HG03139 (cell line): ENCODE results near the gene ITCH.

Experiments
- ATAC-seq: cut with Tn5 transposase; IDR thresholded peaks from one replicate; pipeline ENCODE4 v1.9.1; 2021; ENCODE audit not compliant: unreplicated experiment

The ITCH gene

DNA sequence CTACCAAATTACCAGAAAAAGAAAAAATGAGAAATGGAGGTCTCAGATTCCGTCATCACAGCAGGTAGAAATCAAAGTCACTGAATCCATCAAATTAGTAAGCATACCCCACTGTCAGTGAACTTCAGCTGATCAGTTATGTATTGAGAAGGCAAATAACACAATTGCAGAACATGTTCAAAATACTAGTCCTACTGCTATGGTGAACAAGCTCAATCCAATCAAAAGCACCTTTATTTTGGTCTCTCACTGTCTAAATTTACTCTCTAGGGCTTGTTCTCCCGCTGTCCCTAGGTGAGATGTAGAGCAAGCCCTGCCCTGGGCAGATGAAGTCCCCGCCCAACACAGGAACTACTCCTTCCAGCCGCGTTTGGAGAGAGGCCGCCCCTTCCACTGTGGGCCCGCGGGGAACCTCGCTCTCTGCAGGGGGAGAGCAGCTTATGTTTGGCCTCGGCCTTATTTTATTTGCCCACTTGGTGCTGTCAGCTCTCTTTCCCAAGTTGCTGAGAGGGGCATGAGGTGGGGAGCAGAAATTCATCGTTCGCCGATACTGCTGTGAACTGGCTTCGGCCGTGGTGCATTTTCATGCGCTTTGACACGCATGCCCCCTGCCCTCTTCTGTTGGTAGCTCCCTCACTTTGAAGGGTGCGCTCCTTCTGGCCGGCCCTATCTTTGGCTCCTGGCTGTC is 181.2 kb downstream of the ITCH start:
- no peak for ATAC-seq

DNA sequence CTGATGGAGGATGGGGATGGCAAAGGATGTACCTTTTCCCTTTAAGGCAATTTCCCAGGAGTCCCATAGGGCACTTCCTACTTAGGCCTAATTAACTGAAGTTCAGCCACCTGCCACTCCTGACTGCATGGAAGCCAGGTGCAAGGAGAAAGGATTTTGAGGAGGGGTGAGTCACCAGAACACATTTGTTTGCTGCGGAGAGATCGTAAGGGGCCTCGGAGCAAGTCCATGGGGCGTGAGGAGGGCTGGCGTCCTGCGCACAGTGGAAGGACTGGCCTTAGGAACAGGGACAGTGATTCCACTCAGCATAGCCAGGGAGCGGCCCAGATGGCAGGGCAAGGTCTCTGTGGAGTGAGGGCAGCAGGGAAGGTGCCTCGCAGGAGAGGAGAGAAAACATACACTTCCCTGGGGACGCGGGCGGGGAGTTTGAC is 183.7 kb downstream of the ITCH start:
- no peak for ATAC-seq

DNA sequence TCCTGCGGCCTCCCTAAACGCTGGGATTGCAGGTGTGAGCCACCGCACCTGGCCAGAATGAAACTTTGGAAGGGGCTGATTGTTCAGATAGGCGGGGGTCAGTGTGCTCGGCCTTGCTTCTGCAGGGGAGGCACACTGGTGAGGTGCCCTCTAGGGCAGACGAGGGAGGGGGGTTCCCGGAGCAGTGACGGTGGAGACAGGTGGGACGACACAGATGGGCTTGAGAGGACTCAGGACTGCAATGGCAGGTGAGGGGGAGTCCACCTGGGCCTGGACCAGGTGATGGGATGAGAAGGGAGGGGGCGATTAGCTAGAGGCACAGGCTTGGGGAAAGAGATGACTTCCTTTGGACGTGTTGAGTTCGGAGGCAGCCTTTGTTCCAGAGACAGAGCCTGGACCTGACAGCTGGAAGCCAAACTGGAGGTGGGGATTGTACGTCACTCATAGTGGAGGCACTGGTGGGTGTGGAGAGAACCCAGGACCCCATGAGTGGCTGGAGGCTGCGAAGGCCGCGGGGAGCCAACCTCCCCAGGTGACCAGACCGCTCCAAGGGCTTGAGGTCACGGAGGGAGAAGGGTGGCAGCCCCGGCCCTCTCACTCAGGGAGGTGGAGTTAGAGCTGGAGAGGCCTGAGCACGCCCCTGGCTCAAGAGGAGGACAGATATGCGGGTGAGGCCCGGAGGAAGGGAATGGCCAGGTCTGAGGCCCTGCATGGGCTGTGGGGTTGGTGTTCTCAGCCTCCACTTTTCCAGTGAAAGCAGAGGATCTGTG is 185.0 kb downstream of the ITCH start:
- ATAC-seq, result no peak

DNA sequence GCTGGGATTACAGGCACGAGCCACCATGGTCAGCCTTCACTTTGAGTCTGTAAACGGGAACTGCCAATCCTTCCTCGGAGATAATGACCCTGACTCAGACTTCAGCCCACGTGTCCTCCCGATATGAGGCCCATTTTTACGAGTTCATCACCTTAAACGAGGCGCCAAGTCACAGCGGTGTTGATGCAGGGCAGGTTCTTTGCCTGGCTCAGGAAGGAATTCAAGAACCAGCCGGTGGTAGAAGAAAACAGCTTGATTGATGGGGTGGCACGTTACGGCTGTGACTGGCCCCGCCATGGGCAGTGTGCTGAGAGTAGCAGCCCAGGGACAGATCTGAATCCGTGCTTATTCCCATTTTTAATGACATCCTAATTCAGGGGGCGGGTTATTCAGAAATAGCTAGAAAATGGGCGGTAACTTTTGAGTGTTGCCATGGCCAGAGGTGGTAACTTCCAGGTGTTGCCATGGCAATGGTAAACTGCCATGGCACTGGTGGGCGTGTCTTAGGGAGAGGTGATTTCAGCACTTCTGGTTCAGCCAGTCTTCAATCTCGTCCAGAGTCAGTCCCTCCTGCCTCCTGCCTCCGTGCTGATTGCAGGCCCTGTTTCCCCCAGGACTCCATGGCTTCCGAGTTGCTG is 186.3 kb downstream of the ITCH start:
- ATAC-seq, result no peak

DNA sequence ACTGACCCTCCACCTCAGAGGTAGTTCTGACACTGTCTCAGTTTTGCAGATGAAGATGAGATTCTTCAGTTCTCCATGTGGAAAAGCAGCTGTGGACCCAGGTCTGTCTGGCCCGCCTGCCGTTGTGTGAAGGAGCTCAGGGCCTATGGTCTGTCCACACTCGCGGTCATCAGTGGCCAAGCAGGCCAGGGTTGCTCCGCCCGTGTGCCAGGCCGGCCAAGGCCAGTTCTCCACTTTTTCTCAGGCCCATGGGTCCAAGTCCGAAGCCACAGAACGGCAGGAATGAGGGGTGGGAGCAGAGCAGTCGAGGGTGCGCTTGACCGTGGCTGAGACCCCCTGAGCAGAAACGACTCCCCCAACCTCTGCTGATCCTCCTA is 186.8 kb downstream of the ITCH start:
- ATAC-seq, result no peak

DNA sequence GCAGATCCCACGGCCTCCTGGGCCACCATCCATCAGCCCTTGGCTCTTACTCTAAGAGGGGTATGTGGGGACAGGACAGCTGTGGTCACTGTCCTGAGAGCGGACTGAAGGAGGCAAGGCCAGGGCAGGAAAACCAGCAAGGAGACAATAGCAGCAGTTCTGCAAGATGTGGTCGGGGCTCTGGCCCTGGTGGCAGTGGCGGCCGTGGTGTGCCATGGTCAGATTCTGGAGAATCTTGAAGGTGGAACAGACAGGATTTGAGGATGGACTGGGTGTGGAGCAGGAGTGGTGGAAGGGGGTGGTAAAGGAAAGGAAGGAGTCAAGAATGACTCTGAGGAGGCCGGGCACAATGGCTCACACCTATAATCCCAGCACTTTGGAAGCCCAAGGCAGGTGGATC is 189.5 kb downstream of the ITCH start:
- ATAC-seq, result no peak

DNA sequence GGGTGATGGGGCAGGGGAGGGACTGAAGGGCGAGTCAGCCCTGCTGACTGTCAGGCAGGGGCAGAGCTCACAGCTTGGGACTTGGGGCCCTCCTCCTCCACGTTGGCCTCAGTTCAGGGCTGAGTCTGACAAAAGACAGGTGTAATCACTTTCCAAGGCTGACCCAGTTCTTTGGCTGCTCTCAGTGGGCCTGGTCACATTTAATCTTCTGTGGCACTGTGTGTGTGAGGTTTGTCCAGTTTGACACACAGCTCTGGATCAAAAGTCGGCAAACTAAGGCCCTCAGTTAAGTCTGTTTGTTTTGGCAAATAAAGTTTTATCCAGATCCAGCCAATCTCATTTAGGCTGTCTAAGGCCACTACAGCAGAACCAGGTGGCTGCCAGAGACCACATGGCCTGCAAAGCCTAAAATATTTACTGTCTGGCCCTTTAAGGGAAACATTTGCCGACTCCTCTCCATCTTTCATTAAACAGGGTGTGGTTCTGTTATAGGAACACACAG is 190.3 kb downstream of the ITCH start:
- no peak for ATAC-seq

DNA sequence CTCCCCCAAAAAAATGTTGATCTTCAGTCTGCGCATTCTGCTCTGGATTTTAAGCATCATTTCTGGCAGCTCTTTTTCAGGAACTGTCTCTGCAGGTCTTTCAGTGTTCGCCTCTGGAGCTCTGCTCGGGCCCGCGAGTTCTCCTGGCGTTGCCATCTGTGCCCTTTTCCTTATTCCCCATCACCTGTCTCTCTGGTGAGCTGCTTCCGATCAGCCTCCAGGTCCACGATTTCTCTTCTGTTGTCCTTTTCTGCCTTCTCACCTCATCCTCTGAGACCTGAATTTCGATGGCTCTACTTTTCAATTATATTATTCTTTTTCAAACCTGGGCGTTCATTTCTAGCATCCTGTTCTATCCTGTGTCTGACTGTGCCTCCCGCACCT is 194.9 kb downstream of the ITCH start:
- ATAC-seq, result no peak

DNA sequence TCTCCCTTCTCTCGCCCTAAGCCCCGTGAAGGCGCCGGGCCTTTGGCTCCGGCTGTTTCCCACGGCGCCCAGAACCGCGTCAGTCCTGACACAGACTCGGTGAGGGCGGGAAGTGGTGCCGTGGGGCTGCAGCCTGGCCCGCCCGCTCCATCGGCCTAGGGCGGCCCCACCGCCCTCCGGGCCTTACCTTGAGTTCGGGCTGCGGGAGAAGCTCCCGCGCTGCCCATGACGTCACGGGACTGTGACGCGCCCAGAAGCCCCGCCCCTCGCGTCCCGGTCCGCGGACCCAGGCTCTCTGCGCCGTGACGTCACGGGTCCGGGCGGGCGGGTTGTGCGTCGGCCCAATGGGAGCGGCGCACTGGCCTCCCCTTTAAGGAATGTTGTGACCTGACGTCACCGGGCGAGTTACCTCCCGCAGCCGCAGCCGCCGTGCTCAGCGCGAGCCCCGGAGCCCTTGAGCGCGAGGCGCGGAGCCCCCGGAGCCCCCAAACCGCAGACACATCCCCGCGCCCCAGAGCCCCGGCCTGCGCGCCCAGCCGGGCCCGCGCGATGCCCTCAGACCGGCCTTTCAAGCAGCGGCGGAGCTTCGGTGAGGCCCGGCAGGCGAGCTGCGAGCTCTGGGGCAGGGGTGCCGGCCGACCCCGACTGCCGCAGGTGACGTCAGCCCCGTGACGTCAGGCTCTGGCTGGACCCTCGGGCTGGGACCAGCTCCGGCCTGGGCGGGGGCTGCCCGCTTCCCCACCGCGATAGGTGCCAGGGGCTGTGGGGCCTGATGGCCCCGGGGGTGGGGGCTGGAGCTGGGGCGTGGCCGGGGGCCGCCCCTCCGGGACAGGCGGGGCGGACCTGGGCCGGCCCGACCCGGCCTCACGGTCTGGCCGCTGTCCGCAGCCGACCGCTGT is 195.5 kb downstream of the ITCH start, which contains the start of gene MAP1LC3A:
TSS of gene MAP1LC3A (plus strand) at position 399 of the 899 bp plus-strand sequence. CDS start at position 550, 151 bp downstream.
- no peak for ATAC-seq

DNA sequence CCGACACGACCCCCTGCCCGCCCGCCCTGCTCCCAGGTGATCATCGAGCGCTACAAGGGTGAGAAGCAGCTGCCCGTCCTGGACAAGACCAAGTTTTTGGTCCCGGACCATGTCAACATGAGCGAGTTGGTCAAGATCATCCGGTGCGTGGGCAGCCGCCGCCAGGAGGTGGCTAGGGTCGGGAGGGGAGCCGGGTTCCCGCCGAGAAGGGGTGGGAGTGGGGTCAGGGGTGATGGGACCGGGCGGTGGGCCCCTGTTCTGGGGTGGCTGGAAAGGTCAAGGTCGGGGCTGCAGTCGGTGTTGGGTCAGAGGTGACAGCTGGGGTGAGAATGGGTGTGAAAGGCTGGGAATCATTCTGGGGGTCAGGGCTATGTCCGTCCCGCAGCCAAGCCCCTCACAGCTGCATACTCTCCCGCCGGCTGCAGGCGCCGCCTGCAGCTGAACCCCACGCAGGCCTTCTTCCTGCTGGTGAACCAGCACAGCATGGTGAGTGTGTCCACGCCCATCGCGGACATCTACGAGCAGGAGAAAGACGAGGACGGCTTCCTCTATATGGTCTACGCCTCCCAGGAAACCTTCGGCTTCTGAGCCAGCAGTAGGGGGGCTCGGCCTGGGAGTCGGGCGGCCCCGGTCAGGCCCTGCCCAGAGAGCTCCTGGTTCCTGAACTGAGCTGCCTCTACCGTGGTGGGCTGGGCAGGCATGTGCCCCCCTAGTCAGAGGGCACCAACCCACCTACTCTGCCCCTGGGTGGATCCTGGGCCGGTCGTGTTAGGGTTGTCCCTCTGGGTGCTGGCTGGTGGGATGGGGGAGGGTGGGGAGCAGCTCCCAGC is 196.5 kb downstream of the ITCH start:
- ATAC-seq, result no peak

DNA sequence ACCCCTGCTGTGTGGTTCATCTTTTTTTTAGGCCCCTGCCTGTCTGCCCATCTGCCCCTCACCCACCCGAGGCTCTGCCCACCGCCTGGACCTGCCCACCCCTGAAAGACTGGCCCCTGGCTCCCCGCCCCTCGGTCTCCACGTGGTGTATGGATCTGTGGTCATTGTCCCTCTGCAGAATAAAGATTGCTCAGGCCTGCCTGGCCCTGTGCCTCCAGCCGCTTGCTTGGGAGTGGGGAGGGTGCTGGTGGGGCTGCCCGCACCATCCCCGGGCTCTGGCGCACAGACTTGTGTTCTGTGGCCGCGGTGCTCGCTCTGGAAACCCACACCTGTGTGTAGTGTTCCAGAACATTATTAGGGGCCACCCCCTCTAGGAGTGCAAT is 197.1 kb downstream of the ITCH start:
- no peak for ATAC-seq

DNA sequence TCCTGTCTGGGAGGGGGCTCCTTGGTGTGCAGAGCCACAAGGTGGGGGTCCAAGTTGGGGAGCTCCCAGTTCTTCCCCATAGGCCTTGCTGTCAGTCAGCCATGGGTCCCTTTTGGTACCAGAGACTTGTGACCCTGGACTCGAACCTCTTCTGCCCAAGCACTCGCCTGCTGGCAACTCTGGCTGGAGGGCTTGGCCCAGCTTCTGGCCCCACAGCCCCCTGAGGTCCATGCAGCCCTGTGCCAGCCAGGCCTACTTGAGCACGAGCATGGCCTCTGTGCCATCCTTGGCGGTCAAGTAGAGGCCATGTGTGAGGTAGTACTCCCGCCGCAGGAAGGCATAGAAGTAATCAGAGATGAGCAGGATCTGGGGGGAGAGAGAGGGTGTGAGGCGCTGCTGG is 197.5 kb downstream of the ITCH start:
- no peak for ATAC-seq
